Measurements from ENCODE around the gene IRAK1. TPM values are rescaled to one million over a fixed set of nuclear protein-coding genes. Genes with fewer than 3 reads are reported as not detected.

Gene IRAK1
- polyA plus RNA-seq, 3 donors, result 47.8 to 55.8 (median 53.0) TPM

DNA sequence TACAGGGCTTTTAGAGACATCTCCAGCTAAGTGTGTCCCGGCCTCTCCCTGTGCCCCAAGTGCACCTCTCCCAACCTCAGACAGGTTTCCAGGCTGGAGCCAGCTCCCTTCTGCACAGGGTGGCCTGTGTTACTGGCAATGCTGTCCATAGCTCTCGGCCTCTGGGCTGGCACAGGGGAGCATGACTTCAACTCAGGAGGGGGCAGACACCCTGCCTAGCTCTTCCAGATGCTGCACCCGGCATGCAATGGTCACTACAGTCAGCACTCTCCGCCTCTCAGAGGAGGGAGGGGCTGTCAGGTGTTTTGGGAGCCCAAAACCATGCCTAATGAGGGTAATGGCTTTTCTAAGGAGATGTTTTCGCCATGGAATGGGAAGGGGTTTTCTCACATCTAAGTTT, 2.4 kb upstream of the IRAK1 start:
- DNase-seq (ENCODE audit: low read depth in 3 of 3, low spot score in 2 of 3), result no peak

GRCh38 chrX:154021131-154021611, 1.5 kb upstream of the IRAK1 start:
- no peak for DNase-seq (ENCODE audit: low read depth in 3 of 3, low spot score in 2 of 3)

- DNase-seq (ENCODE audit: low read depth in 3 of 3, low spot score in 2 of 3), result no peak
Observed at GRCh38 chrX:154020536-154021115, 924 bp upstream of the IRAK1 start.

GRCh38 chrX:154019061-154019621, 561 bp downstream of the IRAK1 start:
- DNase-seq (ENCODE audit: low read depth in 3 of 3, low spot score in 2 of 3), result no peak

DNA sequence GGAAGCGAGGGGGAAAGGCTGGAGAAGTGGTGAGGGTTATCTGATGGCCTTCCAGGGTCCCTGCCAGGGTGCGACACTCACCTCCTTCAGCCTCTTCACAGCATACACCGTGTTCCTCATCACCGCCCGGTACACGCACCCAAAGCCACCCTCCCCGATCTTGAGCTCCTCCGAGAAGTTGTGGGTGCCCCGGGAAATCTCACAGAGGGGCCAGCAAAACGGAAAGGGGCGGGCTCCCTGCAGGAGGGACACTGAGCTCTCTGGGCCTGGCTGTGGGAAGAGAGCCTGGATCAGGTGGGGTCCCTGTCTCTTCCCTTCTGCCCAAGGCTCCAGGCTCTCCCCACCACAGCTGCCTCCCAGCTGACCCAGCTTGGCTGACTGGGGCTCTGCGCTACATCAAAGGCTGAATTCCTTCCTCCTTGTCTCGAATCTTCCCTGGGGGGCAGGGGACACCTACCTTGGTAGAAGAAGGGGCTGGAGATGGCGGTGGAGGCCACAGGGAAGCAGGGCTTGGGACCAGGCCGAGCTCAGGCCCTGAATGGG, 1.1 kb downstream of the IRAK1 start:
- no peak for DNase-seq (ENCODE audit: low read depth in 3 of 3, low spot score in 2 of 3)

DNA sequence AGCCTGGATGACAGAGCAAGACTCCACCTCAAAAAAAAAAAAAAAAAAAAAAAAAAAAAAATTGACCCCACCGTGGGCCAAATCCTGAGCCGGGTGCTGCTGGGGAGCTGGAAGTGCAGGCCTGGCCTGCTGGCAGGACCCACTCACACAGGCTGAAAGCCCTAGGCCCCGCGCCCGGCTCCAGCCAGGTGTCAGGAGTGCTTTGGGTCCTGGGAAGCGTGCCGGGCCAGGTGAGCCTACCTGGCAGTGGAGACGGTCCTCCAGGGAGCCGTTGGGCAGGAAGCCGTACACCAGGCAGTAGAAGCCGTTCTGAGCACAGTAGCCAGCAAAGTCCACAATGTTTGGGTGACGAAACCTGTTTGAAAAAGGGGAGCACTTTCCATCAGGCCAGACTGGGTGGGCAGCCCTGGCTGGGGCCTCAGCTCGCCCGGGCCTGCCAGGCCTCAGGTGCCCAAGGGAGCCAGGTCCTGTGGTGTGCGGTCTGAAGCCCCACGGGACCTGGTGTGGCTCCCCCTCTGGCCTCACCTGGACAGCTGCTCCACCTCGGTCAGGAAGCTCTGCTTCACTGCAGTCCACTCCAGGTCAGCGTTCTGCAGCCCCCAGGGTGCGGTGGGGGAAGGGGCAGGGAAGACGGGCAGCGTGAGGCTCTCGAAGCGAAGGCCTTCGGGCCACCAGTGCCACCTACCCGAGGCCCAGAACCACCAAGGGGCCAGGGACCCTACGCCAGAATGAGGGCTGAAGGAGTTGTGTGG, 1.8 kb downstream of the IRAK1 start:
- DNase-seq (ENCODE audit: low read depth in 3 of 3, low spot score in 2 of 3), result no peak

- DNase-seq (ENCODE audit: low read depth in 3 of 3, low spot score in 2 of 3), result no peak
Observed at GRCh38 chrX:154016366-154017076, 3.2 kb downstream of the IRAK1 start.

GRCh38 chrX:154015581-154016264, 4.0 kb downstream of the IRAK1 start:
- no peak for DNase-seq (ENCODE audit: low read depth in 3 of 3, low spot score in 2 of 3)

DNA sequence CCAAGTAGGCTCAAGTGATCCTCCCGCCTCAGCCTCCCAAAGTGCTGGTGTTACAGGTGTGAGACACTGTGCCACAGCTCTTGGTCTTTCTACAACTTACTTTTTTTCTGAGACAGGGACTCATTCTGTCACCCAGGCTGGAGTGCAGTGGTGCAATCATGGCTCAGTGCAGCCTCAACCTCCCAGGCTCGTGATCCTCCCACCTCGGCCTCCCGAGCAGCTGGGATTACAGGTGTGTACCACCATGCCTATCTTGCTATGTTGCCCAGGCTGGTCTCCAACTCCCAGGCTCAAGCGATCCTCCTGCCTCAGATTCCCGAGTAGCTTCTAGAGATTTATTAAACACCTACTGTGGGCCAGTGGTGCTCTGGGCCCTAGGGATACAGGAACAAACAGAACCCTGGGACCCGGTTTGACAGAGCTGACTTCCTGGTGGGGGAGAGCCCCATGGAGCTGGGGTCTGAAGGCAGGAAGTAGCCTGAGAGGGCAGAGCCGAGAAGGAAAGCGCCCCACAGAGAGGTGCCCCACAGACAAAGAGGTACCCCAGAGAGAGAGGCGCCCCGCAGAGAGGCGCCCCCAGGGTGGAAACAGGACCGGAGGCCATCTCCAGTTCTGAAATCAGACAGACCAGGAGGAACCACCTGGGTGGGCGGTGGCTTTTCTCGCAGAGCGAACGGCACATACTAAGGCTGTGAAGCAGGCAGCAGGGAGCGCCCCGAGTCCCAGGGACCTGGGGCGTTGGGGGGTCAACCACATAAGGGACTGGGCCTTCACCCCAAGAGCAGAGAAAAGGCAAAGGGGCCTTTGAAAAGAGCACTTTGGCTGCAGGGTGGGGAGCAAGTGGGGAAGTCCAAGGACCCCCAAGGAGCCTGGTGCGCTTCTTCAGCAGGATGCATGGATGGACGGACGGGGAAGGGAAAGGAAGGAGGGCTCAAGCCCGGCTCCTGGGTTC, 5.0 kb downstream of the IRAK1 start:
- DNase-seq (ENCODE audit: low read depth in 3 of 3, low spot score in 2 of 3), result no peak

DNA sequence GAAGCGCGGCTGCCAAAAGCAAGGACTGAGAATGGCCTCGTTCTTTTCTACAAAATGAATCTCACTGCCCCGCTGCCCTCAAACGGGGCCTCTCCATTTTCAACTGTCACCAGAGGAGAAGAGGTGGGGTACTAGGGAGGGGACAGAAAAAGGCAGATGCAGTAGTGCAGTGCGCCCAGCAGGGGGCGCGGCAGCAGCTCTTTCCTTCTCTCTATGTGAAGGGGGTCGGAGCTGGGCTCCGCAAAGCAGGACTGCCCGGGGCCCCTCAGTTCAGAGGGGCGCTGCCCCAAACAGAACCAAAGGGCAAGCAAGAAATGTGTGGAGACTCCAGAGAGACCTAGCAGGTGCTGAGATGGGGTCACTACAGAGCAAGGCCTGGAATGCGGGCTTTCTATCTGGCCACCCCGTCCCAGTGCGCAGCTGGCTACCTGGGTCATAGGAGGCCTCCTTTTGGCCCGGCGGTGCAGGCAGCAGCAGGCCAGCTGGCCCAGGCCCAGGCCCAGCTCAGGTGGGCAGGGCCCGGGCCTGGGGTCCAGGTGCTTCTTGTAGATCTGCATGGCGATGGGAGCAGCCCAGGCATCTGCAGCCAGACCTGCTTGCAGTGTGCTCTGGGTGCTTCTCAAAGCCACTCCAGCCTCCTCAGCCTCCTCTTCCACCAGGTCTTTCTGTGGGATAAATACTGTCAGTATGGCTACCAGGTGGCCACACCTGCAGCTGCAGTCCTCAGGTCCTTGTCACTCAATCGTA, 5.9 kb downstream of the IRAK1 start:
- DNase-seq (ENCODE audit: low read depth in 3 of 3, low spot score in 2 of 3), result peak in 1 of 3 donors; percentile 16

GRCh38 chrX:154013001-154013421, 6.7 kb downstream of the IRAK1 start:
- DNase-seq (ENCODE audit: low read depth in 3 of 3, low spot score in 2 of 3), result no peak

DNA sequence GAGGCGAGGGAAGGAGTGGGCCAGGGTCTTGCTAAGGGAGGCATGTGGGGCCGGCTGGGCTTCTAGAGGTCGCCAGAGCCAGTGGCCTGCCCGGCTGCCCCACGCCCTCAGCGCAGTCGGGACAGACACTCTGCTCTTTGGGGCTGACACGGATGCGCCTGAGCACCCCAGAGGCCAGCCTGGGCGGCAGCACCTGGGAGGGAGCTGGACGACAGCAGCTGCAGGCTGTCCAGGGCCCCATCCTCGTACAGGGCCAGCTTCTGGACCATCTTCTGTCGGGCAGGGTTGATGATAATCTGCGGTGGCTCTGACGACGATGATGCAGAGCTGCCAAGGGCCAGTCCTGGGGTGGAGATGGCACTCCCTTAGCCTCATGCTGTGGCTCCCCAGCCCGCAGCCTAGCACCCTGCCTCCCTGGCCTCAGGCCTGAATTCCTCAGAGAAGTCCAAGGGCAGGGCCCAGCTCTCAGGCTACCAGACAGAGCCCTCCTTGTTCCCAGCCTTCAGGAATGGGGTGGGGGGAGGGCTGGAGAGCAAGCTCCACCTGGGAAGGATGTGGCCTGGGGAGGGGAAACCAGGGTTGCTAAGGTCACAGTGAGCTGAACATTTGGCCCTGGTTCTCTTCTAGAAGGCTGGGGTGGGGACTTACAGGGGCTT, 7.2 kb downstream of the IRAK1 start:
- DNase-seq (ENCODE audit: low read depth in 3 of 3, low spot score in 2 of 3), result no peak

GRCh38 chrX:154011376-154012335, 8.0 kb downstream of the IRAK1 start:
- no peak for DNase-seq (ENCODE audit: low read depth in 3 of 3, low spot score in 2 of 3)

DNA sequence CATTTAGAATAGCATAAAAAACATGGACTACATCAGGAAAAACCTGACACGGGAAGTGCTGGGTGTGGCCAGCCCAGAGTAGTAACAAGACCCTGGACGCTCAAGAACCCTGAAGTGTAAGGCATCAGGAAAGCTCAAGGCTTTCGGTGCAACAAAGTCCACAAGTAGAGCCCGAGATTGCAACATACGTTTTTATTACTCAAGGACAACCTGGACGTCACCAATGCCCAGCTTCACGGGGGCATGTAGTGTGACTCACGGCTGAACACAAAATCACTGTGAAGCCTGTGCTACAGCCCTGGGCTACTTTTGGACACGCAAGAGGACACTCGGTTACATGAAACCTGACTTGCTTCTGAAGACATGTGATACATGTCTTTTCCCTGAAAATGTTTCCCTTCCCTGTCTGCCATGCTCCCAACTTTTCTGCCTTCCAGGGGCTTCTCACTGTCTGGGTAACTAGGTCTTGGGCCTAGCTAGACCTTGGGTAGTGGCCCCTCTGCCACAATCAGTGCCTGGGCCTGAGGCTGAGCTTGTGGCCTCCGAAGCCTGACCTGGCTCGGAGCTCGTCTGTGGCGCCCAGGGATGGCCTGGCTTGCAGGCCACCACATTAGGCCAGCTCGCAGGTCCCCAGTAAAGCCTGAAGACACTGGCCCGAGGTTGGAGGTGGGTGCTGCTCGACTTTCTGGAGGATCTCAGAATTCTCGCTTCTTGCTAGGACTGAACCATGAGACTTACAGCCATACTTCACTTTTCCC, 9.2 kb downstream of the IRAK1 start:
- no peak for DNase-seq (ENCODE audit: low read depth in 3 of 3, low spot score in 2 of 3)

DNA sequence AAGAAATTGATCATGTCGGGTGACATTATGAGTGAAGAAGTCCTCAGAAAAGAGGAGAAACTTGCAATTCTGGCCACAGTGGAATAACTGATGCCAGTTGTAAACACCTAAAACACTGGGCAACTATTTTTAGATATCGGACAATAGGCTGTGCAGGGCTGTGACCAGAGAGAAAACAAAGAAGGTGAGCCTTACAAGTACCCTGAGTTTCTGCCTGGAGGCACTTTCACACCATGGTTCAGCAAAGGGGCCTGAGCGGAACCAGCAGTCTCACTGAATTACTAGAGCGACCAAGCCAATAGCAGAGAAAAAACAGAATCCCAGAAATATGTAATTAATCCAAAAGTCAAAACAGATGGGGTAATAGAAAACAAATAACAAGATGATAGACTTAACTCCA, 11.2 kb downstream of the IRAK1 start:
- no peak for DNase-seq (ENCODE audit: low read depth in 3 of 3, low spot score in 2 of 3)

DNA sequence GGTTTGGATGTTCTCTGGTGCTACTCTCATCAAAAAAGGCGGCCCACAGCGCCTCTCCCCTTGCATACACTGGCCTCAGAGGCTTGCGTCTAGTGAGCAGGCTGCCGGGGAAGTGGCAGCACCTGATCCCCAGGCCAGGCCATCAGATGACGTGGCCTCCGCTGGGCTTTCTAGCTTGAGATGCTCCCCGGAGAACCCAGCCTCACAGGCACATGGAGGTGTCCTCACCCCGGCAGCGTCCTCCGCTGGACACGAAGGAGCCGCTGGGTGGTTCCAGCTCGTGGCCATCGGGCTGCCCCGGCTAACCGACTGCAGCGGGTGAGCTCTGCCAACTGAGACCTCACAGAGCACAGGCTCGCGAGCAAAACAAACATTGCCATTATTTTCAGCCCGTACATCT, 12.8 kb downstream of the IRAK1 start:
- no peak for DNase-seq (ENCODE audit: low read depth in 3 of 3, low spot score in 2 of 3)
